K562 (cell line): ENCODE results near the gene BLOC1S4. TPM values are rescaled to one million over a fixed set of nuclear protein-coding genes. Genes with fewer than 3 reads are reported as not detected.

Experiments
- FOSL1 ChIP-seq: fragments of 200-800 bp; sonication (Bioruptor generic); conservative IDR thresholded peaks from 2 replicates; pipeline ENCODE4 v1.6.1; 2016; ENCODE audit warnings: missing genetic modification characterization, missing compliant biosample characterization
- FOXJ3 ChIP-seq: sonication (generic); formaldehyde crosslinking; IDR thresholded peaks from 2 replicates; pipeline ENCODE4 v1.4.0; 2020; ENCODE audit warnings: mild to moderate bottlenecking, missing genetic modification reagents
- GABPB2 ChIP-seq: fragments of 250-450 bp; sonication (Bioruptor Pico); conservative IDR thresholded peaks from 2 replicates; pipeline ENCODE4 v1.5.1; 2021; ENCODE audit warnings: mild to moderate bottlenecking
- HEY1 ChIP-seq: fragments of 250-450 bp; sonication (Bioruptor Pico); IDR thresholded peaks from 2 replicates; pipeline ENCODE4 v1.5.0; 2020; ENCODE audit warnings: mild to moderate bottlenecking, moderate library complexity, borderline replicate concordance
- KAT2B ChIP-seq: IDR thresholded peaks from one replicate; pipeline ENCODE4 v1.6.1; 2012; ENCODE audit warnings: low read depth, mild to moderate bottlenecking, control low read depth, inconsistent platforms, low read length, moderate library complexity
- NFIX ChIP-seq: fragments of 250-450 bp; sonication (Bioruptor Pico); IDR thresholded peaks from 2 replicates; pipeline ENCODE4 v1.4.0; 2020; ENCODE audit warnings: low read depth, mild to moderate bottlenecking, moderate library complexity
- PHB ChIP-seq: fragments of 250-450 bp; sonication (Bioruptor Pico); IDR thresholded peaks from 2 replicates; pipeline ENCODE4 v1.5.0; 2021
- ZBTB1 ChIP-seq: sonication (generic); formaldehyde crosslinking; IDR thresholded peaks from 2 replicates; pipeline ENCODE4 v1.8.1; 2023; ENCODE audit warnings: missing genetic modification reagents, low read depth, mild to moderate bottlenecking, borderline replicate concordance
- ZNF778 ChIP-seq: fragments of 450-650 bp; formaldehyde crosslinking; IDR thresholded peaks from 2 replicates; pipeline ENCODE4 v1.4.0; 2020; ENCODE audit warnings: mild to moderate bottlenecking, moderate library complexity
- polyA plus RNA-seq, 8 experiments: library from polyadenylated mRNA; depleted of rRNA in 4 of 8; stranded (reverse) in 5 of 8; unstranded in 3 of 8; fragments of >200 nt; fragmentation: Nextera tagmentation in 2 of 8; fragmentation: Illumina TruSeq in 1 of 8; extraction: Ambion mirVana in 2 of 8; extraction: Trizol in 1 of 8; gene quantifications; 2 replicates each; pipeline versions ENCODE4 v1.2.1 to v1.2.3, GENCODE V29; 2011 to 2014; ENCODE audit warnings: inconsistent platforms in 1 of 8, missing spikeins in 1 of 8
- total RNA-seq, 7 experiments: library from RNA; depleted of rRNA in 6 of 7; stranded (reverse); fragments of >200 nt in 6 of 7; fragmentation: Illumina TruSeq in 2 of 7; extraction: Trizol in 2 of 7; gene quantifications; 2 replicates each; pipeline versions ENCODE4 v1.2.1 to v1.2.3, GENCODE V29; 2011 to 2021; ENCODE audit warnings: low replicate concordance in 1 of 7
- TF ChIP-seq, protein P1 (sequence below): fragments of 450-650 bp; IDR thresholded peaks from 2 replicates; pipeline ENCODE4 v1.6.1; 2017; ENCODE audit warnings: antibody characterized with exemption, mild to moderate bottlenecking
- TF ChIP-seq, protein P2 (sequence below): fragments of 450-650 bp; IDR thresholded peaks from 2 replicates; pipeline ENCODE4 v1.7.1; 2018; ENCODE audit warnings: mild to moderate bottlenecking, low read depth; ENCODE audit not compliant: partially characterized antibody
- TF ChIP-seq, protein P3 (sequence below): sonication (generic); formaldehyde crosslinking; IDR thresholded peaks from 2 replicates; pipeline ENCODE4 v1.8.1; 2022; ENCODE audit warnings: missing genetic modification reagents
- TF ChIP-seq, protein P4 (sequence below): fragments of 250-450 bp; sonication (Bioruptor Pico); IDR thresholded peaks from 2 replicates; pipeline ENCODE4 v1.4.0; 2020

Gene BLOC1S4
- total and polyA plus RNA-seq, 9 of the 15 experiments (the other 6 are each of a cell fraction or from before 2014, with no cell fraction given), result 3.1 to 31.6 (median 11.2) TPM

DNA sequence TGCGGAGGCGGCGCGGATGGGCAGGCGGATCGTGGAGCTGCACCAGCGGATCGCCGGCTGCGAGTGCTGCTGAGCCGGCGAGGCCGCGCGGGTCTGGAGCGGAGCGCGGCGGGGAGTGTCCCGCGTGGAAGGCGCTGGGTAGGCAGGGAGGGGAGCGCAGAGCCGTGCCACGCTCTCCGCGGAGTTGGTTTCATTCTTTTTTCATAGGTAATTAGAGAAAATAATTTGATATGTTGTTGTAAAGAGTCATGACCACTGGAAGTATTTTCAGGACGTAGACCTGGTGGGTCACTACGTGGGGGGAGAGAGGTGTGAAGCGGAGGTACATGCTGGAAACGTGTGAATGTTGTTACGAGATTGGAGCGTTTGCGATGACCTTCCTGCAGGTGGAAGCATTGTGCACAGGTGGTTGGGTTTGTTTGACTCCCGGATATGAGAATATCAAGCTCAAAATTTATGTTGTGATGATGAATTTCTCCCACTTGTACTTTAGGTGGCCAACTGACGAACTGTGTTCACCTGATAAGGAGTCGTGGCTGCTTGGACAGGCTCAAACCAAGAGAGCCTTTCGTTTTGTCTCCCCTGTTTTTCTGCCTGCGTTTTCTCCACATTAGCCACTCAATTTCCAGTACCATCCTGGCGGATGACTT, 41.3 kb upstream of the BLOC1S4 start (continued):
- TF ChIP-seq, protein P1, sequence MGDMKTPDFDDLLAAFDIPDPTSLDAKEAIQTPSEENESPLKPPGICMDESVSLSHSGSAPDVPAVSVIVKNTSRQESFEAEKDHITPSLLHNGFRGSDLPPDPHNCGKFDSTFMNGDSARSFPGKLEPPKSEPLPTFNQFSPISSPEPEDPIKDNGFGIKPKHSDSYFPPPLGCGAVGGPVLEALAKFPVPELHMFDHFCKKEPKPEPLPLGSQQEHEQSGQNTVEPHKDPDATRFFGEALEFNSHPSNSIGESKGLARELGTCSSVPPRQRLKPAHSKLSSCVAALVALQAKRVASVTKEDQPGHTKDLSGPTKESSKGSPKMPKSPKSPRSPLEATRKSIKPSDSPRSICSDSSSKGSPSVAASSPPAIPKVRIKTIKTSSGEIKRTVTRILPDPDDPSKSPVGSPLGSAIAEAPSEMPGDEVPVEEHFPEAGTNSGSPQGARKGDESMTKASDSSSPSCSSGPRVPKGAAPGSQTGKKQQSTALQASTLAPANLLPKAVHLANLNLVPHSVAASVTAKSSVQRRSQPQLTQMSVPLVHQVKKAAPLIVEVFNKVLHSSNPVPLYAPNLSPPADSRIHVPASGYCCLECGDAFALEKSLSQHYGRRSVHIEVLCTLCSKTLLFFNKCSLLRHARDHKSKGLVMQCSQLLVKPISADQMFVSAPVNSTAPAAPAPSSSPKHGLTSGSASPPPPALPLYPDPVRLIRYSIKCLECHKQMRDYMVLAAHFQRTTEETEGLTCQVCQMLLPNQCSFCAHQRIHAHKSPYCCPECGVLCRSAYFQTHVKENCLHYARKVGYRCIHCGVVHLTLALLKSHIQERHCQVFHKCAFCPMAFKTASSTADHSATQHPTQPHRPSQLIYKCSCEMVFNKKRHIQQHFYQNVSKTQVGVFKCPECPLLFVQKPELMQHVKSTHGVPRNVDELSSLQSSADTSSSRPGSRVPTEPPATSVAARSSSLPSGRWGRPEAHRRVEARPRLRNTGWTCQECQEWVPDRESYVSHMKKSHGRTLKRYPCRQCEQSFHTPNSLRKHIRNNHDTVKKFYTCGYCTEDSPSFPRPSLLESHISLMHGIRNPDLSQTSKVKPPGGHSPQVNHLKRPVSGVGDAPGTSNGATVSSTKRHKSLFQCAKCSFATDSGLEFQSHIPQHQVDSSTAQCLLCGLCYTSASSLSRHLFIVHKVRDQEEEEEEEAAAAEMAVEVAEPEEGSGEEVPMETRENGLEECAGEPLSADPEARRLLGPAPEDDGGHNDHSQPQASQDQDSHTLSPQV, result 0 out of 2 replicates have a peak, but pooled peaks have one; percentile 52
- TF ChIP-seq NFIX (CRISPR knock-in tag) (no peak), ZNF778 (no peak), FOSL1 (peak; percentile 37; the same call in 1 of the 2 replicates), GABPB2 (CRISPR knock-in tag) (no peak), PHB (no peak), KAT2B (no peak), HEY1 (no peak), ZBTB1 (no peak), FOXJ3 (CRISPR knock-in tag) (no peak)
- TF ChIP-seq, protein P2, sequence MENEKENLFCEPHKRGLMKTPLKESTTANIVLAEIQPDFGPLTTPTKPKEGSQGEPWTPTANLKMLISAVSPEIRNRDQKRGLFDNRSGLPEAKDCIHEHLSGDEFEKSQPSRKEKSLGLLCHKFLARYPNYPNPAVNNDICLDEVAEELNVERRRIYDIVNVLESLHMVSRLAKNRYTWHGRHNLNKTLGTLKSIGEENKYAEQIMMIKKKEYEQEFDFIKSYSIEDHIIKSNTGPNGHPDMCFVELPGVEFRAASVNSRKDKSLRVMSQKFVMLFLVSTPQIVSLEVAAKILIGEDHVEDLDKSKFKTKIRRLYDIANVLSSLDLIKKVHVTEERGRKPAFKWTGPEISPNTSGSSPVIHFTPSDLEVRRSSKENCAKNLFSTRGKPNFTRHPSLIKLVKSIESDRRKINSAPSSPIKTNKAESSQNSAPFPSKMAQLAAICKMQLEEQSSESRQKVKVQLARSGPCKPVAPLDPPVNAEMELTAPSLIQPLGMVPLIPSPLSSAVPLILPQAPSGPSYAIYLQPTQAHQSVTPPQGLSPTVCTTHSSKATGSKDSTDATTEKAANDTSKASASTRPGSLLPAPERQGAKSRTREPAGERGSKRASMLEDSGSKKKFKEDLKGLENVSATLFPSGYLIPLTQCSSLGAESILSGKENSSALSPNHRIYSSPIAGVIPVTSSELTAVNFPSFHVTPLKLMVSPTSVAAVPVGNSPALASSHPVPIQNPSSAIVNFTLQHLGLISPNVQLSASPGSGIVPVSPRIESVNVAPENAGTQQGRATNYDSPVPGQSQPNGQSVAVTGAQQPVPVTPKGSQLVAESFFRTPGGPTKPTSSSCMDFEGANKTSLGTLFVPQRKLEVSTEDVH, result peak; percentile 61
- TF ChIP-seq, protein P3, sequence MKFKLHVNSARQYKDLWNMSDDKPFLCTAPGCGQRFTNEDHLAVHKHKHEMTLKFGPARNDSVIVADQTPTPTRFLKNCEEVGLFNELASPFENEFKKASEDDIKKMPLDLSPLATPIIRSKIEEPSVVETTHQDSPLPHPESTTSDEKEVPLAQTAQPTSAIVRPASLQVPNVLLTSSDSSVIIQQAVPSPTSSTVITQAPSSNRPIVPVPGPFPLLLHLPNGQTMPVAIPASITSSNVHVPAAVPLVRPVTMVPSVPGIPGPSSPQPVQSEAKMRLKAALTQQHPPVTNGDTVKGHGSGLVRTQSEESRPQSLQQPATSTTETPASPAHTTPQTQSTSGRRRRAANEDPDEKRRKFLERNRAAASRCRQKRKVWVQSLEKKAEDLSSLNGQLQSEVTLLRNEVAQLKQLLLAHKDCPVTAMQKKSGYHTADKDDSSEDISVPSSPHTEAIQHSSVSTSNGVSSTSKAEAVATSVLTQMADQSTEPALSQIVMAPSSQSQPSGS (CRISPR knock-in tag), result no peak
- TF ChIP-seq, protein P4, sequence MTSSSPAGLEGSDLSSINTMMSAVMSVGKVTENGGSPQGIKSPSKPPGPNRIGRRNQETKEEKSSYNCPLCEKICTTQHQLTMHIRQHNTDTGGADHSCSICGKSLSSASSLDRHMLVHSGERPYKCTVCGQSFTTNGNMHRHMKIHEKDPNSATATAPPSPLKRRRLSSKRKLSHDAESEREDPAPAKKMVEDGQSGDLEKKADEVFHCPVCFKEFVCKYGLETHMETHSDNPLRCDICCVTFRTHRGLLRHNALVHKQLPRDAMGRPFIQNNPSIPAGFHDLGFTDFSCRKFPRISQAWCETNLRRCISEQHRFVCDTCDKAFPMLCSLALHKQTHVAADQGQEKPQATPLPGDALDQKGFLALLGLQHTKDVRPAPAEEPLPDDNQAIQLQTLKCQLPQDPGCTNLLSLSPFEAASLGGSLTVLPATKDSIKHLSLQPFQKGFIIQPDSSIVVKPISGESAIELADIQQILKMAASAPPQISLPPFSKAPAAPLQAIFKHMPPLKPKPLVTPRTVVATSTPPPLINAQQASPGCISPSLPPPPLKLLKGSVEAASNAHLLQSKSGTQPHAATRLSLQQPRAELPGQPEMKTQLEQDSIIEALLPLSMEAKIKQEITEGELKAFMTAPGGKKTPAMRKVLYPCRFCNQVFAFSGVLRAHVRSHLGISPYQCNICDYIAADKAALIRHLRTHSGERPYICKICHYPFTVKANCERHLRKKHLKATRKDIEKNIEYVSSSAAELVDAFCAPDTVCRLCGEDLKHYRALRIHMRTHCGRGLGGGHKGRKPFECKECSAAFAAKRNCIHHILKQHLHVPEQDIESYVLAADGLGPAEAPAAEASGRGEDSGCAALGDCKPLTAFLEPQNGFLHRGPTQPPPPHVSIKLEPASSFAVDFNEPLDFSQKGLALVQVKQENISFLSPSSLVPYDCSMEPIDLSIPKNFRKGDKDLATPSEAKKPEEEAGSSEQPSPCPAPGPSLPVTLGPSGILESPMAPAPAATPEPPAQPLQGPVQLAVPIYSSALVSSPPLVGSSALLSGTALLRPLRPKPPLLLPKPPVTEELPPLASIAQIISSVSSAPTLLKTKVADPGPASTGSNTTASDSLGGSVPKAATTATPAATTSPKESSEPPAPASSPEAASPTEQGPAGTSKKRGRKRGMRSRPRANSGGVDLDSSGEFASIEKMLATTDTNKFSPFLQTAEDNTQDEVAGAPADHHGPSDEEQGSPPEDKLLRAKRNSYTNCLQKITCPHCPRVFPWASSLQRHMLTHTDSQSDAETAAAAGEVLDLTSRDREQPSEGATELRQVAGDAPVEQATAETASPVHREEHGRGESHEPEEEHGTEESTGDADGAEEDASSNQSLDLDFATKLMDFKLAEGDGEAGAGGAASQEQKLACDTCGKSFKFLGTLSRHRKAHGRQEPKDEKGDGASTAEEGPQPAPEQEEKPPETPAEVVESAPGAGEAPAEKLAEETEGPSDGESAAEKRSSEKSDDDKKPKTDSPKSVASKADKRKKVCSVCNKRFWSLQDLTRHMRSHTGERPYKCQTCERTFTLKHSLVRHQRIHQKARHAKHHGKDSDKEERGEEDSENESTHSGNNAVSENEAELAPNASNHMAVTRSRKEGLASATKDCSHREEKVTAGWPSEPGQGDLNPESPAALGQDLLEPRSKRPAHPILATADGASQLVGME, result no peak
